Measurements from ENCODE around the gene SARM1. TPM values are rescaled to one million over a fixed set of nuclear protein-coding genes. Genes with fewer than 3 reads are reported as not detected.

The SARM1 gene
- total RNA-seq, 4 donors from 2014 or later: 5.3 to 24.4 (median 17.2) TPM

- no peak for TF ChIP-seq CTCF (IDR thresholded peaks at IDR 0.05)
- TF ChIP-seq POLR2A (IDR thresholded peaks at IDR 0.05): no peak
- no peak overlapping the region for H3K4me3 ChIP-seq
- no peaks in the 10 kb centered on the region for H3K27me3 ChIP-seq
- H3K9me3 ChIP-seq: no peaks in the 10 kb centered on the region
- H3K36me3 ChIP-seq: no peaks in the 10 kb centered on the region
- intact Hi-C loops (cut with DNase I; ENCODE audit: low total_unique reads): no loop called here
- H3K4me1 ChIP-seq: peaks cover 0 to 5% of the 10 kb centered on the region in 2 donors
- DNase-seq: no peak
- H3K27ac ChIP-seq: no peak overlapping the region
Measured at GRCh38 chr17:28407130-28407973, 35.9 kb downstream of the SARM1 start.

- Histone ChIP-seq H3K36me3 (no peaks in the 10 kb centered on the region), H3K4me3 (no peak overlapping the region), H3K27ac (no peak overlapping the region), H3K4me1 (peaks cover 0 to 5% of the 10 kb centered on the region in 2 donors), H3K9me3 (no peaks in the 10 kb centered on the region), H3K27me3 (no peaks in the 10 kb centered on the region)
- intact Hi-C loops (cut with DNase I; ENCODE audit: low total_unique reads): no loop called here
- TF ChIP-seq POLR2A (IDR thresholded peaks at IDR 0.05): no peak
- TF ChIP-seq CTCF (IDR thresholded peaks at IDR 0.05): no peak
- no peak for DNase-seq
Measured at GRCh38 chr17:28407974-28408306, 36.4 kb downstream of the SARM1 start.

GRCh38 chr17:28412099-28412498 lies 40.6 kb downstream of the SARM1 start:
- Histone ChIP-seq H3K9me3 (no peaks in the 10 kb centered on the region), H3K27ac (no peak overlapping the region), H3K36me3 (no peaks in the 10 kb centered on the region), H3K4me3 (no peak overlapping the region), H3K4me1 (no peaks in the 10 kb centered on the region), H3K27me3 (no peaks in the 10 kb centered on the region)
- TF ChIP-seq POLR2A (IDR thresholded peaks at IDR 0.05) (no peak), CTCF (IDR thresholded peaks at IDR 0.05) (no peak)
- no peak for DNase-seq
- intact Hi-C loops (cut with DNase I; ENCODE audit: low total_unique reads): no loop called here

DNA sequence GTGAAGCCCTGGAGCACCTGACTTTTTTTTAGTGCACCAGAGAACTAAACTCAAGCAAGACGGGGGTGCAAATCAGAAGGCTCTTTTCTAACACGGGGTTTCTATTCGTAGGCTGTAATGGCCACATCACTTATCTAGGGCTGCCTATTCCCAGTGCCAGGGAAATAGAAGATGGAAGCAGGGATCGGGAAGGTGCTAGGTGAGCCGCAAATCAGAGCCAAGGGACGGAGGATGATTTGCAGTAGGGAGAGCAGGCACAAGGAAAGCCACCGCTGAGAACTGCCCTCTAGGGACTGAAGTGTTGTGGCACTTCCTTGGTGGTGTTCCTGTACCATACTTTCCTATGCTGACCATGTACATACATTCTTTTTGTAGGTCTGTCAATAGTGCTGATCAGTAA lies 42.3 kb downstream of the SARM1 start:
- TF ChIP-seq POLR2A (IDR thresholded peaks at IDR 0.05) (no peak), CTCF (IDR thresholded peaks at IDR 0.05) (no peak)
- H3K9me3 ChIP-seq: no peaks in the 10 kb centered on the region
- no peaks in the 10 kb centered on the region for H3K27me3 ChIP-seq
- H3K27ac ChIP-seq: no peak overlapping the region
- H3K4me1 ChIP-seq: no peaks in the 10 kb centered on the region
- intact Hi-C loops (cut with DNase I; ENCODE audit: low total_unique reads): no loop called here
- H3K36me3 ChIP-seq: no peaks in the 10 kb centered on the region
- H3K4me3 ChIP-seq: no peak overlapping the region
- no peak for DNase-seq

DNA sequence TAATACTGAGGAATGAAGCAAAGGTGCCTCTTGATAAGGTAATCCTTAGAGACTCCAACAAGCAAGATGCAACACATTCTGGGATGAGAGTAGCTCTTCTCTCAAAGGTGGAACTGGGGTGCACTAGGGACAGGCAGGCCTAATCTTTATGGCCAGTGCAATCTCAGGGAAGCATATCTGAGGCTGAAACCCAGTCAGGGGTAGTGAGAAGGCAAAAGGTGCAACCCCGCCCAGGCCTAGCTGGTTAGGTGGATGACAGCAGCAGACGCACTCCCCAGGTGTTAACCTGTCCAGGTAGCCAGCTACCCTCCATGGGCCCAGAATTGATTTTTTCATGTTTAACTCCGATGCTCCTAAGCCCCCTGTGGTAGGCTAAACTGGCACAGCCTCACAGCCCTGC lies 44.4 kb downstream of the SARM1 start:
- Histone ChIP-seq H3K27ac (no peak overlapping the region), H3K27me3 (no peaks in the 10 kb centered on the region), H3K4me3 (no peak overlapping the region), H3K4me1 (no peaks in the 10 kb centered on the region), H3K9me3 (no peaks in the 10 kb centered on the region), H3K36me3 (no peaks in the 10 kb centered on the region)
- no peak for TF ChIP-seq POLR2A (IDR thresholded peaks at IDR 0.05)
- no peak for TF ChIP-seq CTCF (IDR thresholded peaks at IDR 0.05)
- intact Hi-C loops (cut with DNase I; ENCODE audit: low total_unique reads): no loop called here
- DNase-seq: no peak
